IMR-90 (cell line): ENCODE data around the gene PCDHGA3. TPM values are rescaled to one million over a fixed set of nuclear protein-coding genes. Genes with fewer than 3 reads are reported as not detected.

Experiments
- ATAC-seq: fragments of 200-7000 bp; cut with Tn5 transposase; 2 replicates; pipeline ENCODE4 v1.9.1; 2020; ENCODE audit warnings: low read depth, mild to moderate bottlenecking, moderate library complexity
- BruUV-seq: library from RNA; stranded (reverse); fragments of 400-500 nt; replicated peaks from 2 replicates; lab custom pipeline; 2021; lab: Mats Ljungman, UMichigan
- CTCF ChIA-PET: fragments of 300-600 bp; formaldehyde crosslinking; extraction: SDS; loops from one replicate; lab custom pipeline; 2021; ENCODE audit warnings: antibody characterized with exemption; lab: Yijun Ruan, JAX
- POLR2A ChIA-PET: fragments of 300-600 bp; sonication (Branson Sonifier 250); formaldehyde crosslinking; loops from one replicate; lab custom pipeline; 2022; ENCODE audit warnings: antibody characterized with exemption; ENCODE audit not compliant: unreplicated experiment; lab: Charles Lee
- DNase-seq: peaks from one replicate; pipeline ENCODE4 v3.0.0; 2013
- H2AFZ ChIP-seq: replicated peaks from 2 replicates; pipeline ENCODE3; 2013; ENCODE audit warnings: low read length, mild to moderate bottlenecking; ENCODE audit not compliant: poor library complexity
- H2AK5ac ChIP-seq: 2 replicates; pipeline ENCODE4 v1.6.1; 2013; ENCODE audit warnings: low read depth, low read length, inconsistent platforms
- H2AK9ac ChIP-seq: replicated peaks from 2 replicates; pipeline ENCODE3; 2013; ENCODE audit warnings: mild to moderate bottlenecking, low read depth, low read length, moderate library complexity; ENCODE audit not compliant: poor library complexity
- H2BK120ac ChIP-seq: 2 replicates; pipeline ENCODE4 v1.6.1; 2013; ENCODE audit warnings: low read depth, low read length, inconsistent platforms
- H2BK15ac ChIP-seq: 3 replicates; pipeline ENCODE4 v1.6.1; 2013; ENCODE audit warnings: low read depth, low read length, inconsistent platforms
- H2BK20ac ChIP-seq: 2 replicates; pipeline ENCODE4 v1.6.1; 2013; ENCODE audit warnings: low read depth, mild to moderate bottlenecking, inconsistent platforms, low read length, moderate library complexity
- H2BK5ac ChIP-seq: 2 replicates; pipeline ENCODE4 v1.6.1; 2013; ENCODE audit warnings: mild to moderate bottlenecking, low read depth, low read length, inconsistent platforms; ENCODE audit not compliant: poor library complexity, severe bottlenecking
- H3K14ac ChIP-seq: replicated peaks from 2 replicates; pipeline ENCODE4 v1.6.1; 2013; ENCODE audit warnings: low read depth, low read length, inconsistent platforms
- H3K18ac ChIP-seq: 2 replicates; pipeline ENCODE4 v1.6.1; 2013; ENCODE audit warnings: low read depth, low read length, control low read depth
- H3K23ac ChIP-seq: 2 replicates; pipeline ENCODE4 v1.6.1; 2013; ENCODE audit warnings: low read depth, low read length, inconsistent platforms
- H3K27ac ChIP-seq: 2 replicates; pipeline ENCODE4 v1.5.1; 2013; ENCODE audit warnings: mild to moderate bottlenecking, control low read depth, low read length; ENCODE audit not compliant: insufficient read depth
- H3K27me3 ChIP-seq: 2 replicates; pipeline ENCODE4 v1.6.1; 2013; ENCODE audit warnings: low read length; ENCODE audit not compliant: control insufficient read depth, insufficient read depth
- H3K36me3 ChIP-seq: 2 replicates; pipeline ENCODE4 v1.6.1; 2013; ENCODE audit warnings: low read length, mixed read lengths; ENCODE audit not compliant: control insufficient read depth, insufficient read depth
- H3K4ac ChIP-seq: 2 replicates; pipeline ENCODE4 v1.6.1; 2013; ENCODE audit warnings: low read depth, low read length, inconsistent platforms
- H3K4me1 ChIP-seq: 2 replicates; pipeline ENCODE4 v1.6.1; 2013; ENCODE audit warnings: low read length, mixed read lengths; ENCODE audit not compliant: control insufficient read depth, insufficient read depth
- H3K4me2 ChIP-seq: 2 replicates; pipeline ENCODE4 v1.6.1; 2013; ENCODE audit warnings: low read depth, mild to moderate bottlenecking, control low read depth, low read length, moderate library complexity
- H3K4me3 ChIP-seq: 2 replicates; pipeline ENCODE4 v1.5.1; 2013; ENCODE audit warnings: low read depth, mild to moderate bottlenecking, control low read depth, low read length, moderate library complexity; ENCODE audit not compliant: insufficient read depth
- H3K56ac ChIP-seq: 2 replicates; pipeline ENCODE4 v1.6.1; 2013; ENCODE audit warnings: low read length, inconsistent platforms; ENCODE audit not compliant: insufficient read depth; ENCODE audit errors: extremely low read depth
- H3K79me1 ChIP-seq, 2 experiments: 2 replicates each; pipeline ENCODE4 v1.6.1; 2013; ENCODE audit warnings: low read length in 2 of 2, inconsistent platforms in 1 of 2, low read depth in 1 of 2
- H3K9ac ChIP-seq: 2 replicates; pipeline ENCODE4 v1.6.1; 2013; ENCODE audit warnings: low read depth, low read length, control low read depth
- H3K9me1 ChIP-seq: 2 replicates; pipeline ENCODE4 v1.6.1; 2013; ENCODE audit warnings: low read length, inconsistent platforms; ENCODE audit not compliant: insufficient read depth
- H3K9me3 ChIP-seq: 2 replicates; pipeline ENCODE4 v1.6.1; 2013; ENCODE audit warnings: low read length; ENCODE audit not compliant: control insufficient read depth, insufficient read depth
- H4K20me1 ChIP-seq: 2 replicates; pipeline ENCODE4 v1.6.1; 2013; ENCODE audit warnings: low read length, inconsistent platforms; ENCODE audit not compliant: insufficient read depth
- H4K5ac ChIP-seq: 2 replicates; pipeline ENCODE4 v1.6.1; 2013; ENCODE audit warnings: mild to moderate bottlenecking, low read depth, low read length, control low read depth
- H4K8ac ChIP-seq, 2 experiments: 2 replicates each; pipeline ENCODE4 v1.6.1; 2013; ENCODE audit warnings: low read depth in 2 of 2, low read length in 2 of 2, control low read depth in 1 of 2, inconsistent platforms in 1 of 2
- H4K91ac ChIP-seq: 2 replicates; pipeline ENCODE4 v1.6.1; 2013; ENCODE audit warnings: low read depth, low read length, inconsistent platforms; ENCODE audit not compliant: insufficient read depth
- BHLHE40 ChIP-seq: fragments of 150-350 bp; IDR thresholded peaks from 2 replicates; pipeline ENCODE4 v1.6.1; 2016; ENCODE audit warnings: mild to moderate bottlenecking, low read depth, low read length
- CEBPB ChIP-seq: IDR thresholded peaks from 2 replicates; pipeline ENCODE4 v1.6.1; 2012; ENCODE audit warnings: low read depth, low read length, improper control_type of control experiment
- CHD1 ChIP-seq: IDR thresholded peaks from 2 replicates; pipeline ENCODE4 v1.6.1; 2012; ENCODE audit warnings: low read depth, low read length, improper control_type of control experiment
- FOS ChIP-seq: fragments of 150-350 bp; IDR thresholded peaks from 2 replicates; pipeline ENCODE4 v1.6.1; 2016; ENCODE audit warnings: low read depth, low read length
- MAFK ChIP-seq: IDR thresholded peaks from 2 replicates; pipeline ENCODE4 v1.6.1; 2012; ENCODE audit warnings: low read depth, low read length, improper control_type of control experiment
- MAZ ChIP-seq: IDR thresholded peaks from 2 replicates; pipeline ENCODE4 v1.6.1; 2012; ENCODE audit warnings: low read depth, mild to moderate bottlenecking, low read length, improper control_type of control experiment, moderate library complexity, borderline replicate concordance
- MXI1 ChIP-seq: IDR thresholded peaks from 2 replicates; pipeline ENCODE4 v1.6.1; 2012; ENCODE audit warnings: low read depth, mild to moderate bottlenecking, low read length, moderate library complexity, borderline replicate concordance
- NFE2L2 ChIP-seq: fragments of 150-350 bp; IDR thresholded peaks from 2 replicates; pipeline ENCODE4 v1.6.1; 2016; ENCODE audit warnings: low read depth, mild to moderate bottlenecking, low read length
- POLR2A ChIP-seq: IDR thresholded peaks from 2 replicates; pipeline ENCODE4 v1.6.1; 2012; ENCODE audit warnings: mild to moderate bottlenecking, low read depth, low read length
- RAD21 ChIP-seq: IDR thresholded peaks from 2 replicates; pipeline ENCODE4 v1.6.1; 2012; ENCODE audit warnings: low read length, improper control_type of control experiment
- RCOR1 ChIP-seq: IDR thresholded peaks from 2 replicates; pipeline ENCODE4 v1.6.1; 2012; ENCODE audit warnings: mild to moderate bottlenecking, low read length, improper control_type of control experiment; ENCODE audit not compliant: insufficient replicate concordance
- RFX5 ChIP-seq: IDR thresholded peaks from 2 replicates; pipeline ENCODE4 v1.8.0; 2012; ENCODE audit warnings: low read depth, mild to moderate bottlenecking, low read length, moderate library complexity
- SMC3 ChIP-seq: fragments of 150-350 bp; IDR thresholded peaks from 2 replicates; pipeline ENCODE4 v1.6.1; 2016; ENCODE audit warnings: low read depth, mild to moderate bottlenecking, antibody characterized with exemption, low read length, moderate library complexity
- WGBS, 2 experiments: methylation state at CpG; one replicate each; pipeline versions ENCODE4 v1.1.5 to v1.1.7; 2013; ENCODE audit warnings: missing lambda C conversion rate in 2 of 2; ENCODE audit not compliant: insufficient read length in 1 of 2; ENCODE audit errors: extremely low coverage in 2 of 2; 5-methylcytosine and 5-hydroxymethylcytosine counted together
- dilution Hi-C: fragments of 300-500 bp; cut with HindIII; formaldehyde crosslinking; loops from one replicate; pipeline ENCODE4 v1.14.3; 2018; ENCODE audit warnings: low sequenced_read_pairs; ENCODE audit not compliant: unreplicated experiment
- in situ Hi-C: fragments of 300-500 bp; cut with MboI; formaldehyde crosslinking; loops from 3 replicates; pipeline ENCODE4 v1.14.3; 2019; ENCODE audit warnings: low sequenced_read_pairs, inconsistent platforms, mixed read lengths
- intact Hi-C: fragments of 100-400 bp; cut with micrococcal nuclease; formaldehyde crosslinking; loops from 2 replicates; pipeline ENCODE4 v1.10.0; 2022
- polyA plus RNA-seq, 3 experiments: library from polyadenylated mRNA; depleted of rRNA; stranded (reverse); fragments of >200 nt; gene quantifications; 2 replicates each; pipeline ENCODE4 v1.2.3, GENCODE V29; 2012; ENCODE audit warnings: low replicate concordance in 1 of 3
- total RNA-seq: library from RNA; depleted of rRNA; stranded (reverse); fragments of >200 nt; gene quantifications from 2 replicates; pipeline ENCODE4 v1.2.3, GENCODE V29; 2012
- TF ChIP-seq, protein P1 (sequence below): conservative IDR thresholded peaks from 2 replicates; pipeline ENCODE4 v1.5.1; 2012; ENCODE audit warnings: mild to moderate bottlenecking, low read depth, low read length, improper control_type of control experiment
- TF ChIP-seq, protein P2 (sequence below): fragments of 150-350 bp; IDR thresholded peaks from 2 replicates; pipeline ENCODE4 v1.6.1; 2016; ENCODE audit warnings: low read depth, mild to moderate bottlenecking, low read length, moderate library complexity, borderline replicate concordance
- TF ChIP-seq, protein P3 (sequence below): fragments of 150-350 bp; IDR thresholded peaks from 2 replicates; pipeline ENCODE4 v1.6.1; 2017; ENCODE audit warnings: mild to moderate bottlenecking, antibody characterized with exemption, low read length, low read depth

PCDHGA3 gene
- total and polyA plus RNA-seq, 2 of the 4 experiments (the other 2 are of a cell fraction) = 1.4 to 1.6 TPM

DNA sequence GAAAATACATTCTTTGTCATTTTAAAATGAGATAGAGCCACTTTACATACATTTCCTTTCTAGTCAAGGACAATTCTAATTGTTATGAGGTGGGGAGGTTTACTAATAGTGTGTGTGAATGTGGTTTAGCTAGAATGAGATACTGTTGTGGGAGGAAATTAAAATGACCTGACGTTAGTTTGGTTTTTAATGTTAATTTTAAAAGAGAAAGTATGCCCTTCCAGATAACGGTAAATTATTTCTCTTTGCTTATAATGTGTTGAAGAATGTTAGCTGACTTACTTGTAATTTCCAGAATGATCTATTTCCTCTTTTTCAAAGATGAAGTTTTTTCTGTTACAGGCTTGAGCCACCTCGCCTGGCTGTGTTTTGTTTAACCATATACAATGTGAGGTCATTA is 21.4 kb upstream of the PCDHGA3 start:
- no peak overlapping the region for H4K8ac ChIP-seq
- dilution Hi-C loops (no loop called here), in situ Hi-C loops (no loop called here), intact Hi-C loops (no loop called here)
- H2BK15ac ChIP-seq = no peak overlapping the region
- ChIA-PET CTCF (interaction anchor here (0.6 to 1.4 kb wide), 3 partner anchors 8 to 245 kb away, joined by 3 to 4 read pairs (median 3); partner anchors contain the start of gene PCDHGA1), POLR2A (no interaction called here)
- no peak overlapping the region for H4K5ac ChIP-seq
- H2AK5ac ChIP-seq = no peak overlapping the region
- H2BK120ac ChIP-seq = no peak overlapping the region
- H3K36me3 ChIP-seq = peaks cover 9% of the 10 kb centered on the region
- no peaks in the 10 kb centered on the region for H3K27me3 ChIP-seq
- H3K4me1 ChIP-seq = no peaks in the 10 kb centered on the region
- H4K91ac ChIP-seq = no peak overlapping the region
- H3K79me1 ChIP-seq = peaks cover 10 to 17% of the 10 kb centered on the region in 2 experiments
- BruUV-seq = no TSS peak
- no peak overlapping the region for H2BK20ac ChIP-seq
- 100% methylated on average over 1 of the region's 3 CpGs; no CpG with 5 or more reads in 1 of the 2 experiments for WGBS, 2 experiments
- H2BK5ac ChIP-seq = no peak overlapping the region
- no peak for DNase-seq
- no peak for ATAC-seq
- no peak overlapping the region for H3K18ac ChIP-seq
- H3K9me3 ChIP-seq = peaks cover 29% of the 10 kb centered on the region
- H3K23ac ChIP-seq = no peak overlapping the region
- H2AFZ ChIP-seq = no peak overlapping the region
- no peak overlapping the region for H3K14ac ChIP-seq
- H3K4ac ChIP-seq = no peak overlapping the region
- no peak overlapping the region for H3K4me3 ChIP-seq
- H3K4me2 ChIP-seq = no peak overlapping the region
- TF ChIP-seq NFE2L2 = no peak
- no peak for TF ChIP-seq CHD1
- TF ChIP-seq RAD21 = no peak
- TF ChIP-seq POLR2A = no peak
- no peak for TF ChIP-seq MAZ
- no peak for TF ChIP-seq SMC3
- TF ChIP-seq CEBPB = no peak
- no peak for TF ChIP-seq RCOR1
- TF ChIP-seq FOS = no peak
- no peak for TF ChIP-seq MAFK
- TF ChIP-seq, protein P1, sequence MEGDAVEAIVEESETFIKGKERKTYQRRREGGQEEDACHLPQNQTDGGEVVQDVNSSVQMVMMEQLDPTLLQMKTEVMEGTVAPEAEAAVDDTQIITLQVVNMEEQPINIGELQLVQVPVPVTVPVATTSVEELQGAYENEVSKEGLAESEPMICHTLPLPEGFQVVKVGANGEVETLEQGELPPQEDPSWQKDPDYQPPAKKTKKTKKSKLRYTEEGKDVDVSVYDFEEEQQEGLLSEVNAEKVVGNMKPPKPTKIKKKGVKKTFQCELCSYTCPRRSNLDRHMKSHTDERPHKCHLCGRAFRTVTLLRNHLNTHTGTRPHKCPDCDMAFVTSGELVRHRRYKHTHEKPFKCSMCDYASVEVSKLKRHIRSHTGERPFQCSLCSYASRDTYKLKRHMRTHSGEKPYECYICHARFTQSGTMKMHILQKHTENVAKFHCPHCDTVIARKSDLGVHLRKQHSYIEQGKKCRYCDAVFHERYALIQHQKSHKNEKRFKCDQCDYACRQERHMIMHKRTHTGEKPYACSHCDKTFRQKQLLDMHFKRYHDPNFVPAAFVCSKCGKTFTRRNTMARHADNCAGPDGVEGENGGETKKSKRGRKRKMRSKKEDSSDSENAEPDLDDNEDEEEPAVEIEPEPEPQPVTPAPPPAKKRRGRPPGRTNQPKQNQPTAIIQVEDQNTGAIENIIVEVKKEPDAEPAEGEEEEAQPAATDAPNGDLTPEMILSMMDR = no peak
- TF ChIP-seq, protein P2, sequence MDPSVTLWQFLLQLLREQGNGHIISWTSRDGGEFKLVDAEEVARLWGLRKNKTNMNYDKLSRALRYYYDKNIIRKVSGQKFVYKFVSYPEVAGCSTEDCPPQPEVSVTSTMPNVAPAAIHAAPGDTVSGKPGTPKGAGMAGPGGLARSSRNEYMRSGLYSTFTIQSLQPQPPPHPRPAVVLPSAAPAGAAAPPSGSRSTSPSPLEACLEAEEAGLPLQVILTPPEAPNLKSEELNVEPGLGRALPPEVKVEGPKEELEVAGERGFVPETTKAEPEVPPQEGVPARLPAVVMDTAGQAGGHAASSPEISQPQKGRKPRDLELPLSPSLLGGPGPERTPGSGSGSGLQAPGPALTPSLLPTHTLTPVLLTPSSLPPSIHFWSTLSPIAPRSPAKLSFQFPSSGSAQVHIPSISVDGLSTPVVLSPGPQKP = no peak
- TF ChIP-seq, protein P3, sequence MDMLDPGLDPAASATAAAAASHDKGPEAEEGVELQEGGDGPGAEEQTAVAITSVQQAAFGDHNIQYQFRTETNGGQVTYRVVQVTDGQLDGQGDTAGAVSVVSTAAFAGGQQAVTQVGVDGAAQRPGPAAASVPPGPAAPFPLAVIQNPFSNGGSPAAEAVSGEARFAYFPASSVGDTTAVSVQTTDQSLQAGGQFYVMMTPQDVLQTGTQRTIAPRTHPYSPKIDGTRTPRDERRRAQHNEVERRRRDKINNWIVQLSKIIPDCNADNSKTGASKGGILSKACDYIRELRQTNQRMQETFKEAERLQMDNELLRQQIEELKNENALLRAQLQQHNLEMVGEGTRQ = no peak
- TF ChIP-seq BHLHE40 = no peak
- TF ChIP-seq MXI1 = no peak
- TF ChIP-seq RFX5 = no peak
- no peak overlapping the region for H2AK9ac ChIP-seq
- H3K9me1 ChIP-seq = no peaks in the 10 kb centered on the region
- no peak overlapping the region for H3K27ac ChIP-seq
- H3K9ac ChIP-seq = no peak overlapping the region
- H4K20me1 ChIP-seq = peaks cover 7% of the 10 kb centered on the region; the same call in 1 of the 2 replicates
- H3K56ac ChIP-seq = no peak overlapping the region
